Measurements from ENCODE around the gene YPEL3.

The YPEL3 gene

DNA sequence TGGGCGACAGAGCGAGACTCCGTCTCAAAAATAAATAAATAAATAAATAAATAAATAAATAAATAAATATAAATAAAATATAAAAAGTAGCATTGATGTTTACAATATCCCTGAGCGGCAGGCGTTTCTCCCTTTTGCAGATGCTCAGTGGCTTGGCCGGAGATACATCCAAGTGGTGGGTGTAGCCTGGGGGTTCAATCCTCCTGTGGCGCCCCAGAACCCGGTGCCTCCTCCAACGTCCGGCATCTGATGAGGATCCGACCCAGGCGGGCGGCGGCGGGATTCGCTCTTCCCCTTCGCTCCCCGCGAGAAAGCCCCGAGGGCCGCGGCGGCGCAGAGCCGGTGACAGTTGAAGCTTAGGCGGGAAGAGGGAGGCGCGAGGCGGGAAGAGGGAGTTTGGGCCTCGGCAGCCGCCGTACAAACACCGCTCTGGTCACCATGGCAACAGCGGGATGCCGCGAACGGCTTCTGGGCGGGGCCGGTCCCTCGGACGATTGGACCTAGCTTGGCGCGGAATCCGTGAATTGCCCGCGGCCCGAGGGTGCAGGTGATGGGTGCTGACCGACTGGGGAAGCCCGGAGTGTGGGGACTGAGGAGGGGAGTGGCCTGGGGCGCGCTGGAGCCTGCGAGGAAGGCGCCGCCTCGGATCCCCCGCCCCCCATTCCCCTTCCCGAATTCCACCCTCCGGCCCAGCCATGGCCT is 43.2 kb downstream of the YPEL3 start (continued):
- TF ChIP-seq, protein P1, sequence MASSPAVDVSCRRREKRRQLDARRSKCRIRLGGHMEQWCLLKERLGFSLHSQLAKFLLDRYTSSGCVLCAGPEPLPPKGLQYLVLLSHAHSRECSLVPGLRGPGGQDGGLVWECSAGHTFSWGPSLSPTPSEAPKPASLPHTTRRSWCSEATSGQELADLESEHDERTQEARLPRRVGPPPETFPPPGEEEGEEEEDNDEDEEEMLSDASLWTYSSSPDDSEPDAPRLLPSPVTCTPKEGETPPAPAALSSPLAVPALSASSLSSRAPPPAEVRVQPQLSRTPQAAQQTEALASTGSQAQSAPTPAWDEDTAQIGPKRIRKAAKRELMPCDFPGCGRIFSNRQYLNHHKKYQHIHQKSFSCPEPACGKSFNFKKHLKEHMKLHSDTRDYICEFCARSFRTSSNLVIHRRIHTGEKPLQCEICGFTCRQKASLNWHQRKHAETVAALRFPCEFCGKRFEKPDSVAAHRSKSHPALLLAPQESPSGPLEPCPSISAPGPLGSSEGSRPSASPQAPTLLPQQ (tag by site-specific recombination; IDR thresholded peaks at IDR 0.05) = peak; percentile 93
- TF ChIP-seq, protein P2, sequence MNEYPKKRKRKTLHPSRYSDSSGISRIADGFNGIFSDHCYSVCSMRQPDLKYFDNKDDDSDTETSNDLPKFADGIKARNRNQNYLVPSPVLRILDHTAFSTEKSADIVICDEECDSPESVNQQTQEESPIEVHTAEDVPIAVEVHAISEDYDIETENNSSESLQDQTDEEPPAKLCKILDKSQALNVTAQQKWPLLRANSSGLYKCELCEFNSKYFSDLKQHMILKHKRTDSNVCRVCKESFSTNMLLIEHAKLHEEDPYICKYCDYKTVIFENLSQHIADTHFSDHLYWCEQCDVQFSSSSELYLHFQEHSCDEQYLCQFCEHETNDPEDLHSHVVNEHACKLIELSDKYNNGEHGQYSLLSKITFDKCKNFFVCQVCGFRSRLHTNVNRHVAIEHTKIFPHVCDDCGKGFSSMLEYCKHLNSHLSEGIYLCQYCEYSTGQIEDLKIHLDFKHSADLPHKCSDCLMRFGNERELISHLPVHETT (tag by site-specific recombination; IDR thresholded peaks at IDR 0.05) = peak; percentile 96
- TF ChIP-seq, protein P3, sequence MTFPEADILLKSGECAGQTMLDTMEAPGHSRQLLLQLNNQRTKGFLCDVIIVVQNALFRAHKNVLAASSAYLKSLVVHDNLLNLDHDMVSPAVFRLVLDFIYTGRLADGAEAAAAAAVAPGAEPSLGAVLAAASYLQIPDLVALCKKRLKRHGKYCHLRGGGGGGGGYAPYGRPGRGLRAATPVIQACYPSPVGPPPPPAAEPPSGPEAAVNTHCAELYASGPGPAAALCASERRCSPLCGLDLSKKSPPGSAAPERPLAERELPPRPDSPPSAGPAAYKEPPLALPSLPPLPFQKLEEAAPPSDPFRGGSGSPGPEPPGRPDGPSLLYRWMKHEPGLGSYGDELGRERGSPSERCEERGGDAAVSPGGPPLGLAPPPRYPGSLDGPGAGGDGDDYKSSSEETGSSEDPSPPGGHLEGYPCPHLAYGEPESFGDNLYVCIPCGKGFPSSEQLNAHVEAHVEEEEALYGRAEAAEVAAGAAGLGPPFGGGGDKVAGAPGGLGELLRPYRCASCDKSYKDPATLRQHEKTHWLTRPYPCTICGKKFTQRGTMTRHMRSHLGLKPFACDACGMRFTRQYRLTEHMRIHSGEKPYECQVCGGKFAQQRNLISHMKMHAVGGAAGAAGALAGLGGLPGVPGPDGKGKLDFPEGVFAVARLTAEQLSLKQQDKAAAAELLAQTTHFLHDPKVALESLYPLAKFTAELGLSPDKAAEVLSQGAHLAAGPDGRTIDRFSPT (tag by site-specific recombination; IDR thresholded peaks at IDR 0.05) = no peak
- TF ChIP-seq GLIS1 (tag by site-specific recombination; IDR thresholded peaks at IDR 0.05) (peak; percentile 26; the same call in 1 of the 2 replicates), ZNF23 (tag by site-specific recombination; IDR thresholded peaks at IDR 0.05; ENCODE audit: borderline replicate concordance) (peak; percentile 47; the same call in 1 of the 2 replicates), SETDB1 (IDR thresholded peaks at IDR 0.05; ENCODE audit: insufficient read length, low read length) (peak; percentile 17), ZNF707 (tag by site-specific recombination; IDR thresholded peaks at IDR 0.05) (no peak), YY2 (tag by site-specific recombination; IDR thresholded peaks at IDR 0.05) (no peak), ZNF830 (tag by site-specific recombination; IDR thresholded peaks at IDR 0.05; ENCODE audit: low read depth) (no peak), ZNF221 (tag by site-specific recombination; IDR thresholded peaks at IDR 0.05; ENCODE audit: borderline replicate concordance) (no peak), ZNF571 (tag by site-specific recombination; IDR thresholded peaks at IDR 0.05) (no peak), ZNF341 (tag by site-specific recombination; IDR thresholded peaks at IDR 0.05; ENCODE audit: low read depth) (peak; percentile 92), ZFP69B (tag by site-specific recombination; IDR thresholded peaks at IDR 0.05) (peak; percentile 79), PRDM1 (tag by site-specific recombination; IDR thresholded peaks at IDR 0.05) (peak; percentile 76; the same call in 1 of the 2 replicates), ZNF658 (tag by site-specific recombination; IDR thresholded peaks at IDR 0.05) (no peak), ZNF155 (tag by site-specific recombination; IDR thresholded peaks at IDR 0.05) (no peak), ZFHX2 (tag by site-specific recombination; conservative IDR thresholded peaks at IDR 0.05) (peak; percentile 50), ZNF19 (tag by site-specific recombination; IDR thresholded peaks at IDR 0.05; ENCODE audit: low read depth) (peak; percentile 97), HOXA7 (CRISPR knock-in tag; IDR thresholded peaks at IDR 0.05; ENCODE audit: borderline replicate concordance) (no peak), ZSCAN23 (tag by site-specific recombination; IDR thresholded peaks at IDR 0.05) (peak; percentile 89), ZBTB17 (tag by site-specific recombination; IDR thresholded peaks at IDR 0.05) (peak; percentile 86), ZNF112 (tag by site-specific recombination; IDR thresholded peaks at IDR 0.05) (no peak), ZFP41 (tag by site-specific recombination; IDR thresholded peaks at IDR 0.05; ENCODE audit: borderline replicate concordance) (no peak), ZNF792 (tag by site-specific recombination; IDR thresholded peaks at IDR 0.05) (peak; percentile 69; the same call in 1 of the 2 replicates), ZEB2 (tag by site-specific recombination; IDR thresholded peaks at IDR 0.05) (peak; percentile 97)
- TF ChIP-seq, protein P4, sequence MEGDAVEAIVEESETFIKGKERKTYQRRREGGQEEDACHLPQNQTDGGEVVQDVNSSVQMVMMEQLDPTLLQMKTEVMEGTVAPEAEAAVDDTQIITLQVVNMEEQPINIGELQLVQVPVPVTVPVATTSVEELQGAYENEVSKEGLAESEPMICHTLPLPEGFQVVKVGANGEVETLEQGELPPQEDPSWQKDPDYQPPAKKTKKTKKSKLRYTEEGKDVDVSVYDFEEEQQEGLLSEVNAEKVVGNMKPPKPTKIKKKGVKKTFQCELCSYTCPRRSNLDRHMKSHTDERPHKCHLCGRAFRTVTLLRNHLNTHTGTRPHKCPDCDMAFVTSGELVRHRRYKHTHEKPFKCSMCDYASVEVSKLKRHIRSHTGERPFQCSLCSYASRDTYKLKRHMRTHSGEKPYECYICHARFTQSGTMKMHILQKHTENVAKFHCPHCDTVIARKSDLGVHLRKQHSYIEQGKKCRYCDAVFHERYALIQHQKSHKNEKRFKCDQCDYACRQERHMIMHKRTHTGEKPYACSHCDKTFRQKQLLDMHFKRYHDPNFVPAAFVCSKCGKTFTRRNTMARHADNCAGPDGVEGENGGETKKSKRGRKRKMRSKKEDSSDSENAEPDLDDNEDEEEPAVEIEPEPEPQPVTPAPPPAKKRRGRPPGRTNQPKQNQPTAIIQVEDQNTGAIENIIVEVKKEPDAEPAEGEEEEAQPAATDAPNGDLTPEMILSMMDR (tag by site-specific recombination; IDR thresholded peaks at IDR 0.05) = peak; percentile 38; the same call in 1 of the 2 replicates
- TF ChIP-seq, protein P5, sequence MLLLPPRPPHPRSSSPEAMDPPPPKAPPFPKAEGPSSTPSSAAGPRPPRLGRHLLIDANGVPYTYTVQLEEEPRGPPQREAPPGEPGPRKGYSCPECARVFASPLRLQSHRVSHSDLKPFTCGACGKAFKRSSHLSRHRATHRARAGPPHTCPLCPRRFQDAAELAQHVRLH (tag by site-specific recombination; IDR thresholded peaks at IDR 0.05) = peak; percentile 87; the same call in 1 of the 2 replicates
- TF ChIP-seq, protein P6, sequence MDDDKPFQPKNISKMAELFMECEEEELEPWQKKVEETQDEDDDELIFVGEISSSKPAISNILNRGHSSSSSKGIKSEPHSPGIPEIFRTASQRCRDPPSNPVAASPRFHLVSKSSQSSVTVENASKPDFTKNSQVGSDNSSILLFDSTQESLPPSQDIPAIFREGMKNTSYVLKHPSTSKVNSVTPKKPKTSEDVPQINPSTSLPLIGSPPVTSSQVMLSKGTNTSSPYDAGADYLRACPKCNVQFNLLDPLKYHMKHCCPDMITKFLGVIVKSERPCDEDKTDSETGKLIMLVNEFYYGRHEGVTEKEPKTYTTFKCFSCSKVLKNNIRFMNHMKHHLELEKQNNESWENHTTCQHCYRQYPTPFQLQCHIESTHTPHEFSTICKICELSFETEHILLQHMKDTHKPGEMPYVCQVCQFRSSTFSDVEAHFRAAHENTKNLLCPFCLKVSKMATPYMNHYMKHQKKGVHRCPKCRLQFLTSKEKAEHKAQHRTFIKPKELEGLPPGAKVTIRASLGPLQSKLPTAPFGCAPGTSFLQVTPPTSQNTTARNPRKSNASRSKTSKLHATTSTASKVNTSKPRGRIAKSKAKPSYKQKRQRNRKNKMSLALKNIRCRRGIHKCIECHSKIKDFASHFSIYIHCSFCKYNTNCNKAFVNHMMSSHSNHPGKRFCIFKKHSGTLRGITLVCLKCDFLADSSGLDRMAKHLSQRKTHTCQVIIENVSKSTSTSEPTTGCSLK (tag by site-specific recombination; IDR thresholded peaks at IDR 0.05) = no peak
- TF ChIP-seq, protein P7, sequence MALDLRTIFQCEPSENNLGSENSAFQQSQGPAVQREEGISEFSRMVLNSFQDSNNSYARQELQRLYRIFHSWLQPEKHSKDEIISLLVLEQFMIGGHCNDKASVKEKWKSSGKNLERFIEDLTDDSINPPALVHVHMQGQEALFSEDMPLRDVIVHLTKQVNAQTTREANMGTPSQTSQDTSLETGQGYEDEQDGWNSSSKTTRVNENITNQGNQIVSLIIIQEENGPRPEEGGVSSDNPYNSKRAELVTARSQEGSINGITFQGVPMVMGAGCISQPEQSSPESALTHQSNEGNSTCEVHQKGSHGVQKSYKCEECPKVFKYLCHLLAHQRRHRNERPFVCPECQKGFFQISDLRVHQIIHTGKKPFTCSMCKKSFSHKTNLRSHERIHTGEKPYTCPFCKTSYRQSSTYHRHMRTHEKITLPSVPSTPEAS (tag by site-specific recombination; IDR thresholded peaks at IDR 0.05) = peak; percentile 55; the same call in 1 of the 2 replicates

Data from HEK293 (cell line).